Psoas muscle (tissue), 8 donors: ENCODE measurements around the gene RDX. TPM values are rescaled to one million over a fixed set of nuclear protein-coding genes. Genes with fewer than 3 reads are reported as not detected.

ENCODE experiments used
- ATAC-seq, 4 donors: fragments of 200-7000 bp; cut with Tn5 transposase; one replicate each; pipeline ENCODE4 v1.9.1; 2020; ENCODE audit warnings: moderate library complexity in 3 of 4, mild to moderate bottlenecking in 2 of 4
- DNase-seq, 2 donors: peaks; one replicate each; pipeline ENCODE4 v3.0.0-alpha.2; 2020
- H3K27ac ChIP-seq: fragments of 200-600 bp; one replicate; pipeline ENCODE4 v1.8.0; 2022
- H3K27me3 ChIP-seq, 3 donors: fragments of 200-600 bp in 1 of 3; one replicate each; pipeline versions ENCODE4 v1.6.1 to v1.8.0; 2013 to 2022; ENCODE audit warnings: low read length in 2 of 3, mild to moderate bottlenecking in 2 of 3, moderate library complexity in 1 of 3; ENCODE audit not compliant: insufficient read depth in 3 of 3
- H3K36me3 ChIP-seq, 2 donors: fragments of 200-600 bp in 1 of 2; one replicate each; pipeline versions ENCODE4 v1.6.1 to v1.8.0; 2013 to 2022; ENCODE audit warnings: low read depth in 1 of 2, mild to moderate bottlenecking in 1 of 2, moderate library complexity in 1 of 2; ENCODE audit not compliant: insufficient read depth in 1 of 2
- H3K4me1 ChIP-seq: fragments of 200-600 bp; one replicate; pipeline ENCODE4 v1.8.0; 2022
- H3K4me3 ChIP-seq: fragments of 200-600 bp; one replicate; pipeline ENCODE4 v1.8.0; 2022; ENCODE audit warnings: mild to moderate bottlenecking
- H3K9me3 ChIP-seq: fragments of 200-600 bp; one replicate; pipeline ENCODE4 v1.8.0; 2022
- CTCF ChIP-seq: fragments of 200-600 bp; IDR thresholded peaks from one replicate; pipeline ENCODE4 v1.8.0; 2022; ENCODE audit warnings: antibody characterized with exemption
- WGBS, 3 donors: extraction: QIAGEN DNeasy Blood & Tissue Kit; methylation state at CpG; one replicate each; pipeline versions ENCODE4 v1.1.6 to v1.1.7; 2013; 5-methylcytosine and 5-hydroxymethylcytosine counted together
- intact Hi-C, 2 donors: fragments of 100-400 bp; cut with DNase I; formaldehyde crosslinking; loops; one replicate each; pipeline versions ENCODE4 v1.11.0 to v1.14.2; 2022
- polyA plus RNA-seq, 3 donors: library from polyadenylated mRNA; stranded (reverse); fragments of 200-250 nt; gene quantifications; one replicate each; pipeline ENCODE4 v1.2.3, GENCODE V29; 2013
- total RNA-seq, 4 donors: library from RNA; stranded (reverse); fragmentation: NEBNext Ultra II Directional in 2 of 4; extraction: Animal tissue kit (Norgen Biotek cat#: 25700) in 2 of 4; gene quantifications; one replicate each; pipeline versions ENCODE4 v1.2.1 to v1.2.4, GENCODE V29; 2021 to 2023
- donor health status: healthy with polysubstance abuse.
- donor health status: DM: no; HTN: no; CAD: no; lungs with moderate emphysema.
- donor health status: Bipolar disorder and iron deficiency.
- donor health status: healthy.
- donor health status: DM: yes; HTN: yes; CAD: no.
- donor health status: DM: no; HTN: no; CAD: no.
- donor health status: DM: no; HTN: no; CAD: no.
- donor health status: DM: yes; HTN: yes; CAD: no.

The RDX gene
- total and polyA plus RNA-seq, 7 donors, result 27.8 to 206 (median 115) TPM

GRCh38 chr11:110147962-110148709 is 148.3 kb downstream of the RDX start:
- no peaks in the 10 kb centered on the region for H3K27me3 ChIP-seq
- intact Hi-C loops, result no loop called here
- H3K27ac ChIP-seq, result no peak overlapping the region
- DNase-seq, result no peak
- peaks cover 0 to 3% of the 10 kb centered on the region in 2 donors for H3K36me3 ChIP-seq
- H3K9me3 ChIP-seq, result no peaks in the 10 kb centered on the region
- H3K4me1 ChIP-seq, result peaks cover 18% of the 10 kb centered on the region
- TF ChIP-seq CTCF, result no peak
- ATAC-seq, result no peak
- no peak overlapping the region for H3K4me3 ChIP-seq
- 37 to 49% (median 37%) methylated on average over 3 of the region's 3 CpGs for WGBS, 3 donors

- no peak for ATAC-seq
- intact Hi-C loops, result no loop called here
- Histone ChIP-seq H3K4me1 (no peaks in the 10 kb centered on the region), H3K27ac (no peak overlapping the region), H3K4me3 (no peak overlapping the region), H3K27me3 (no peaks in the 10 kb centered on the region), H3K9me3 (no peaks in the 10 kb centered on the region), H3K36me3 (peaks cover 3 to 6% of the 10 kb centered on the region in 2 donors)
- DNase-seq, result no peak
- no peak for TF ChIP-seq CTCF
Measured at GRCh38 chr11:110141812-110142211, 154.6 kb downstream of the RDX start.

- 66 to 74% (median 69%) methylated on average over 6 of the region's 6 CpGs for WGBS, 3 donors
- Histone ChIP-seq H3K27me3 (no peaks in the 10 kb centered on the region), H3K27ac (no peak overlapping the region), H3K36me3 (peaks cover 7 to 12% of the 10 kb centered on the region in 2 donors), H3K9me3 (no peaks in the 10 kb centered on the region), H3K4me3 (no peak overlapping the region), H3K4me1 (peaks cover 12% of the 10 kb centered on the region)
- DNase-seq (no peak), ATAC-seq (no peak)
- intact Hi-C loops, result no loop called here
- no peak for TF ChIP-seq CTCF
Measured at GRCh38 chr11:110134110-110134509, 162.3 kb downstream of the RDX start.

GRCh38 chr11:110133160-110133559 is 163.3 kb downstream of the RDX start:
- TF ChIP-seq CTCF, result no peak
- H3K27ac ChIP-seq, result no peak overlapping the region
- peaks cover 7 to 12% of the 10 kb centered on the region in 2 donors for H3K36me3 ChIP-seq
- no peak overlapping the region for H3K4me3 ChIP-seq
- ATAC-seq (no peak), DNase-seq (no peak)
- H3K4me1 ChIP-seq, result peaks cover 12% of the 10 kb centered on the region
- intact Hi-C loops, result no loop called here
- 72 to 75% (median 73%) methylated on average over 2 of the region's 2 CpGs for WGBS, 3 donors
- no peaks in the 10 kb centered on the region for H3K27me3 ChIP-seq
- no peaks in the 10 kb centered on the region for H3K9me3 ChIP-seq
